Measurements from ENCODE around the gene CYP8B1. TPM values are rescaled to one million over a fixed set of nuclear protein-coding genes. Genes with fewer than 3 reads are reported as not detected.

The CYP8B1 gene
- total RNA-seq, 1 donor from 2014 or later: not detected

- H3K9me3 Mint-ChIP-seq: peaks cover 15% of the 10 kb centered on the region
Measured at GRCh38 chr3:42906848-42907183, 31.1 kb upstream of the CYP8B1 start.

GRCh38 chr3:42906070-42906847, 30.6 kb upstream of the CYP8B1 start, which contains the start of gene ZNF662:
Gene ZNF662, plus strand, starts transcription at chr3:42906142. Its CDS starts 1,973 bp downstream, at chr3:42908115.
- Mint-ChIP-seq H3K27me3 (ENCODE audit: low read depth) (peaks cover 17% of the 10 kb centered on the region), H3K9me3 (peaks cover 11% of the 10 kb centered on the region), H3K27ac (ENCODE audit: unreplicated experiment) (no peak within 1 kb of the TSS), H3K4me3 (no peak within 1 kb of the TSS), H3K4me1 (no peaks in the 10 kb centered on the region), H3K36me3 (ENCODE audit: low read depth) (peaks cover 3% of the 10 kb centered on the region)
- TF ChIP-seq CTCF (conservative IDR thresholded peaks at IDR 0.05): no peak
- DNase-seq (ENCODE audit: low read depth, low spot score): no peak

More at GRCh38 chr3:42906848-42907183, 31.1 kb upstream of the CYP8B1 start:
- no peak for TF ChIP-seq CTCF (conservative IDR thresholded peaks at IDR 0.05)
- Mint-ChIP-seq H3K4me3 (no peak overlapping the region), H3K36me3 (ENCODE audit: low read depth) (peaks cover 3% of the 10 kb centered on the region), H3K4me1 (no peaks in the 10 kb centered on the region), H3K27ac (ENCODE audit: unreplicated experiment) (no peak overlapping the region), H3K27me3 (ENCODE audit: low read depth) (peaks cover 16% of the 10 kb centered on the region)
- no peak for DNase-seq (ENCODE audit: low read depth, low spot score)

GRCh38 chr3:42905740-42906069, 30.0 kb upstream of the CYP8B1 start:
- Mint-ChIP-seq H3K4me1 (no peaks in the 10 kb centered on the region), H3K27ac (ENCODE audit: unreplicated experiment) (no peak overlapping the region), H3K9me3 (peaks cover 8% of the 10 kb centered on the region), H3K4me3 (no peak overlapping the region), H3K36me3 (ENCODE audit: low read depth) (peaks cover 3% of the 10 kb centered on the region), H3K27me3 (ENCODE audit: low read depth) (peaks cover 23% of the 10 kb centered on the region)
- TF ChIP-seq CTCF (conservative IDR thresholded peaks at IDR 0.05): no peak
- no peak for DNase-seq (ENCODE audit: low read depth, low spot score)

- no peak for TF ChIP-seq CTCF (conservative IDR thresholded peaks at IDR 0.05)
- Mint-ChIP-seq H3K36me3 (ENCODE audit: low read depth) (peaks cover 3% of the 10 kb centered on the region), H3K4me3 (no peak overlapping the region), H3K9me3 (peaks cover 3% of the 10 kb centered on the region), H3K4me1 (no peaks in the 10 kb centered on the region), H3K27me3 (ENCODE audit: low read depth) (peaks cover 25% of the 10 kb centered on the region), H3K27ac (ENCODE audit: unreplicated experiment) (no peak overlapping the region)
- no peak for DNase-seq (ENCODE audit: low read depth, low spot score)
Measured at GRCh38 chr3:42904076-42904475, 28.4 kb upstream of the CYP8B1 start.

GRCh38 chr3:42902257-42902656, 26.6 kb upstream of the CYP8B1 start:
- Mint-ChIP-seq H3K36me3 (ENCODE audit: low read depth) (peaks cover 3% of the 10 kb centered on the region), H3K9me3 (peaks cover 3% of the 10 kb centered on the region), H3K4me3 (no peak overlapping the region), H3K27ac (ENCODE audit: unreplicated experiment) (no peak overlapping the region), H3K4me1 (no peaks in the 10 kb centered on the region), H3K27me3 (ENCODE audit: low read depth) (peaks cover 25% of the 10 kb centered on the region)
- TF ChIP-seq CTCF (conservative IDR thresholded peaks at IDR 0.05): no peak
- DNase-seq (ENCODE audit: low read depth, low spot score): no peak
